ENCODE measurements around the gene PTRH1. TPM values are rescaled to one million over a fixed set of nuclear protein-coding genes. Genes with fewer than 3 reads are reported as not detected.
A peak's percentile ranks its signal among the peaks of the same experiment; 100 is the strongest.

Gene PTRH1
- total and polyA plus RNA-seq, 2 of the 13 experiments (the other 11 are each of a cell fraction or from before 2014, with no cell fraction given), result 4.0 to 10.4 TPM

DNA sequence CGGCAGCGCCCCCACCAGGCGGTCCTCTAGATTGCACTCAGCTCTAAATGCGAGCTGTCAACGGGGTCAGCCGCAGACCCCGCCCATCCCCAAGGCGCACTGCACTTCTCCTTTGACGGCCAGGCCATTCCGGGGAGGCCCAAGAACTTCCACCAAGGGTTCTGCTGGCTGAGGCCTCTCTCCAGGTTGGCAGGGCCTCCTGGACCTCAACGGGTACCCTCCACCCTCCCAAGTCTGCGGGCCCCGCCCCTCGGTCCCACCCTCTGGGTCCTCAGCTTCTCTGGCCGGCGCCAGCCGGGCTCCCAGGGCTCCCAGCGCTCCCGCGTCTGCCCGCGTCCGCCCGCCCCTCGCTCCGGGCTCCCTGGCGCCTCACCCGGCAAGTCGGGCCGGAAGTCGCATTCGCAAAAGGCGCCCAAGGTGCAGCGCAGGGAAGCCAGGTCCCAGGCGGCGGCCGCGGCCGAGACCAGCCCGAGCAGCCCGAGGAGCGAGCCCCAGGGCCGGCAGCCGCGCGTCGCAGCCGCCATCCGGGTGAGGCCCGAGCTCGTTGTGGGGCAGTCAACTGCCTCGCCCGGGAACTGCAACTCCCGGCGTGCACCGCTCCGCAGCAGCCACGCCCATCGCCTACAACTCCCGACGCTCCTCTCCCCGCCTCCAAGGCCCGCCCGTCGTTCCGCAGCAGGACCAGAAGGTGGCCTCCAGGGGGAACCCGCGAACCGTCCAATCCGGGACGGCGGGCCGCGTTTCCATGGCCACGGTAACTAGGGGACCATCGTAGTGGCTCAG lies 19.5 kb upstream of the PTRH1 start, which contains the start of gene TOR2A (continued):
- TF ChIP-seq CCAR2 (optimal IDR thresholded peaks at IDR 0.05; ENCODE audit: low read depth, low read length) (no peak), ZNF878 (CRISPR knock-in tag; IDR thresholded peaks at IDR 0.05) (no peak), TBP (CRISPR knock-in tag; IDR thresholded peaks at IDR 0.05) (no peak), ZNF879 (CRISPR knock-in tag; IDR thresholded peaks at IDR 0.05) (no peak; the same call in 1 of the 2 replicates), PHB2 (IDR thresholded peaks at IDR 0.05; ENCODE audit: partially characterized antibody) (no peak), ZSCAN5A (CRISPR knock-in tag; IDR thresholded peaks at IDR 0.05; ENCODE audit: borderline replicate concordance) (no peak), ZFP36 (IDR thresholded peaks at IDR 0.05; ENCODE audit: borderline replicate concordance, low read depth, low read length, partially characterized antibody) (no peak), FOSL2 (CRISPR knock-in tag; IDR thresholded peaks at IDR 0.05) (peak; percentile 13), MLXIP (CRISPR knock-in tag; IDR thresholded peaks at IDR 0.05; ENCODE audit: borderline replicate concordance) (no peak), ATM (IDR thresholded peaks at IDR 0.05; ENCODE audit: borderline replicate concordance) (no peak), FIP1L1 (IDR thresholded peaks at IDR 0.05; ENCODE audit: borderline replicate concordance, insufficient read depth, low read depth, low read length) (no peak), ZBTB8A (CRISPR knock-in tag; IDR thresholded peaks at IDR 0.05; ENCODE audit: borderline replicate concordance, low read depth) (no peak), MBD4 (IDR thresholded peaks at IDR 0.05; ENCODE audit: borderline replicate concordance, low read length) (no peak), NR2F1 (CRISPR knock-in tag; IDR thresholded peaks at IDR 0.05) (no peak), ZNF121 (CRISPR knock-in tag; IDR thresholded peaks at IDR 0.05) (no peak), ZBTB46 (CRISPR knock-in tag; IDR thresholded peaks at IDR 0.05; ENCODE audit: borderline replicate concordance) (peak; percentile 92; the same call in 1 of the 2 replicates), SMC3 (IDR thresholded peaks at IDR 0.05; ENCODE audit: low read length) (peak; percentile 65), ISX (CRISPR knock-in tag; conservative IDR thresholded peaks at IDR 0.05) (no peak), NCOA1 (CRISPR knock-in tag; IDR thresholded peaks at IDR 0.05) (no peak), ZNF441 (CRISPR knock-in tag; IDR thresholded peaks at IDR 0.05; ENCODE audit: borderline replicate concordance) (no peak), MTF2 (CRISPR knock-in tag; IDR thresholded peaks at IDR 0.05; ENCODE audit: borderline replicate concordance) (0 out of 2 replicates have a peak, but pooled peaks have one; percentile 59), SYNCRIP (IDR thresholded peaks at IDR 0.05; ENCODE audit: insufficient read depth, low read depth, low read length) (no peak), PHF20 (CRISPR knock-in tag; IDR thresholded peaks at IDR 0.05) (peak; percentile 67; the same call in 1 of the 2 replicates), SOX13 (IDR thresholded peaks at IDR 0.05) (no peak), SOX13 (CRISPR knock-in tag; conservative IDR thresholded peaks at IDR 0.05 in 1 of 2, IDR thresholded peaks at IDR 0.05 in 1 of 2) (no peak)
